ENCODE data around the gene NKAIN2.

DNA sequence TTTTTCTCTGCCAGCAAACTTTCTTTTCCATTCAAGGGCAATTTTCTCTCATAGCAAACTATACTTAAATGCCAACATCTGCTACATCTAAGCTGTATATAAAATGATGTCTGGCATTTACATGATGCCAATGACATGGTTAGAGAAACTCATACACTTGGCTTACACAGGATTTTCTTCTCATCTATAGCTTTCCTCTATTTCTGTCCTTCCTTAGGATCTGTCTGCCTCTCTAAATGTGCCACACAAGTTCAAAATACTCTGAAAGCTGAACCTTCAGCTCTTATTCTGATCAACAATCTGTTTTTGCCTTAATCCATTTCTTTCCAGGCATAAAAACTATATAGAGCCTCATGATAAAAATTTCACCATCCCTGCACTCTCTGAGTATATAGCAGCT lies 867.7 kb downstream of the NKAIN2 start:
- TF ChIP-seq, protein P1, sequence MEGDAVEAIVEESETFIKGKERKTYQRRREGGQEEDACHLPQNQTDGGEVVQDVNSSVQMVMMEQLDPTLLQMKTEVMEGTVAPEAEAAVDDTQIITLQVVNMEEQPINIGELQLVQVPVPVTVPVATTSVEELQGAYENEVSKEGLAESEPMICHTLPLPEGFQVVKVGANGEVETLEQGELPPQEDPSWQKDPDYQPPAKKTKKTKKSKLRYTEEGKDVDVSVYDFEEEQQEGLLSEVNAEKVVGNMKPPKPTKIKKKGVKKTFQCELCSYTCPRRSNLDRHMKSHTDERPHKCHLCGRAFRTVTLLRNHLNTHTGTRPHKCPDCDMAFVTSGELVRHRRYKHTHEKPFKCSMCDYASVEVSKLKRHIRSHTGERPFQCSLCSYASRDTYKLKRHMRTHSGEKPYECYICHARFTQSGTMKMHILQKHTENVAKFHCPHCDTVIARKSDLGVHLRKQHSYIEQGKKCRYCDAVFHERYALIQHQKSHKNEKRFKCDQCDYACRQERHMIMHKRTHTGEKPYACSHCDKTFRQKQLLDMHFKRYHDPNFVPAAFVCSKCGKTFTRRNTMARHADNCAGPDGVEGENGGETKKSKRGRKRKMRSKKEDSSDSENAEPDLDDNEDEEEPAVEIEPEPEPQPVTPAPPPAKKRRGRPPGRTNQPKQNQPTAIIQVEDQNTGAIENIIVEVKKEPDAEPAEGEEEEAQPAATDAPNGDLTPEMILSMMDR (IDR thresholded peaks at IDR 0.05; ENCODE audit: insufficient read depth, low read length, poor library complexity, severe bottlenecking), result no peak
- TF ChIP-seq EZH2phosphoT487 (conservative IDR thresholded peaks at IDR 0.05; ENCODE audit: low read length), result no peak
